Measurements from ENCODE around the gene TTLL12. TPM values are rescaled to one million over a fixed set of nuclear protein-coding genes. Genes with fewer than 3 reads are reported as not detected.

TTLL12 gene
- polyA plus RNA-seq, 4 donors = 19.7 to 60.6 (median 27.8) TPM

GRCh38 chr22:43211941-43212433, 25.1 kb upstream of the TTLL12 start:
- DNase-seq = no peak
- Histone ChIP-seq H3K27me3 (ENCODE audit: control insufficient read depth in 3 of 3, insufficient read depth in 3 of 3, low read length in 3 of 3) (no peaks in the 10 kb centered on the region), H3K4me1 (ENCODE audit: control insufficient read depth in 3 of 3, insufficient read depth in 2 of 3, low read depth in 1 of 3, low read length in 2 of 3) (no peaks in the 10 kb centered on the region), H3K4me3 (ENCODE audit: low read depth in 1 of 3, low read length in 3 of 3) (no peak overlapping the region), H3K9me3 (ENCODE audit: control insufficient read depth in 2 of 2, insufficient read depth in 1 of 2, low read depth in 1 of 2, low read length in 1 of 2) (no peaks in the 10 kb centered on the region), H3K36me3 (ENCODE audit: control insufficient read depth in 3 of 3, insufficient read depth in 2 of 3, low read depth in 1 of 3, low read length in 3 of 3) (no peaks in the 10 kb centered on the region), H3K27ac (ENCODE audit: low read depth in 1 of 3, low read length in 2 of 3) (no peak overlapping the region)
- WGBS, 3 donors = 57 to 86% (median 70%) methylated on average over 12 to 13 of the region's 13 CpGs
- no peak for FAIRE-seq

GRCh38 chr22:43210631-43211515, 23.9 kb upstream of the TTLL12 start:
- Histone ChIP-seq H3K9me3 (ENCODE audit: control insufficient read depth in 2 of 2, insufficient read depth in 1 of 2, low read depth in 1 of 2, low read length in 1 of 2) (no peaks in the 10 kb centered on the region), H3K27ac (ENCODE audit: low read depth in 1 of 3, low read length in 2 of 3) (no peak overlapping the region), H3K36me3 (ENCODE audit: control insufficient read depth in 3 of 3, insufficient read depth in 2 of 3, low read depth in 1 of 3, low read length in 3 of 3) (no peaks in the 10 kb centered on the region), H3K27me3 (ENCODE audit: control insufficient read depth in 3 of 3, insufficient read depth in 3 of 3, low read length in 3 of 3) (no peaks in the 10 kb centered on the region), H3K4me1 (ENCODE audit: control insufficient read depth in 3 of 3, insufficient read depth in 2 of 3, low read depth in 1 of 3, low read length in 2 of 3) (no peaks in the 10 kb centered on the region), H3K4me3 (ENCODE audit: low read depth in 1 of 3, low read length in 3 of 3) (no peak overlapping the region)
- FAIRE-seq (no peak), DNase-seq (no peak)
- WGBS, 3 donors = 78 to 88% (median 84%) methylated on average over 32 to 34 of the region's 34 CpGs

GRCh38 chr22:43209971-43210370, 23.0 kb upstream of the TTLL12 start:
- FAIRE-seq = no peak

GRCh38 chr22:43209523-43209890, 22.6 kb upstream of the TTLL12 start:
- Histone ChIP-seq H3K36me3 (ENCODE audit: control insufficient read depth in 3 of 3, insufficient read depth in 2 of 3, low read depth in 1 of 3, low read length in 3 of 3) (no peaks in the 10 kb centered on the region), H3K27me3 (ENCODE audit: control insufficient read depth in 3 of 3, insufficient read depth in 3 of 3, low read length in 3 of 3) (no peaks in the 10 kb centered on the region), H3K9me3 (ENCODE audit: control insufficient read depth in 2 of 2, insufficient read depth in 1 of 2, low read depth in 1 of 2, low read length in 1 of 2) (no peaks in the 10 kb centered on the region), H3K4me1 (ENCODE audit: control insufficient read depth in 3 of 3, insufficient read depth in 2 of 3, low read depth in 1 of 3, low read length in 2 of 3) (no peaks in the 10 kb centered on the region), H3K4me3 (ENCODE audit: low read depth in 1 of 3, low read length in 3 of 3) (no peak overlapping the region), H3K27ac (ENCODE audit: low read depth in 1 of 3, low read length in 2 of 3) (no peak overlapping the region)
- WGBS, 3 donors = 79 to 90% (median 84%) methylated on average over 13 to 15 of the region's 15 CpGs
- DNase-seq (no peak), FAIRE-seq (no peak)

More at GRCh38 chr22:43209971-43210370, 23.0 kb upstream of the TTLL12 start:
- H3K9me3 ChIP-seq (ENCODE audit: control insufficient read depth in 2 of 2, insufficient read depth in 1 of 2, low read depth in 1 of 2, low read length in 1 of 2) = no peaks in the 10 kb centered on the region
- no peaks in the 10 kb centered on the region for H3K4me1 ChIP-seq (ENCODE audit: control insufficient read depth in 3 of 3, insufficient read depth in 2 of 3, low read depth in 1 of 3, low read length in 2 of 3)
- no peaks in the 10 kb centered on the region for H3K27me3 ChIP-seq (ENCODE audit: control insufficient read depth in 3 of 3, insufficient read depth in 3 of 3, low read length in 3 of 3)
- H3K27ac ChIP-seq (ENCODE audit: low read depth in 1 of 3, low read length in 2 of 3) = no peak overlapping the region
- 85 to 90% (median 90%) methylated on average over 22 of the region's 22 CpGs for WGBS, 3 donors
- no peak overlapping the region for H3K4me3 ChIP-seq (ENCODE audit: low read depth in 1 of 3, low read length in 3 of 3)
- no peak for DNase-seq
- no peaks in the 10 kb centered on the region for H3K36me3 ChIP-seq (ENCODE audit: control insufficient read depth in 3 of 3, insufficient read depth in 2 of 3, low read depth in 1 of 3, low read length in 3 of 3)

GRCh38 chr22:43208703-43209522, 22.0 kb upstream of the TTLL12 start:
- H3K4me1 ChIP-seq (ENCODE audit: control insufficient read depth in 3 of 3, insufficient read depth in 2 of 3, low read depth in 1 of 3, low read length in 2 of 3) = no peaks in the 10 kb centered on the region
- DNase-seq (no peak), FAIRE-seq (no peak)
- no peaks in the 10 kb centered on the region for H3K9me3 ChIP-seq (ENCODE audit: control insufficient read depth in 2 of 2, insufficient read depth in 1 of 2, low read depth in 1 of 2, low read length in 1 of 2)
- H3K36me3 ChIP-seq (ENCODE audit: control insufficient read depth in 3 of 3, insufficient read depth in 2 of 3, low read depth in 1 of 3, low read length in 3 of 3) = no peaks in the 10 kb centered on the region
- no peak overlapping the region for H3K4me3 ChIP-seq (ENCODE audit: low read depth in 1 of 3, low read length in 3 of 3)
- 81 to 84% (median 83%) methylated on average over 24 to 26 of the region's 26 CpGs for WGBS, 3 donors
- H3K27me3 ChIP-seq (ENCODE audit: control insufficient read depth in 3 of 3, insufficient read depth in 3 of 3, low read length in 3 of 3) = no peaks in the 10 kb centered on the region
- H3K27ac ChIP-seq (ENCODE audit: low read depth in 1 of 3, low read length in 2 of 3) = no peak overlapping the region

- Histone ChIP-seq H3K27me3 (ENCODE audit: control insufficient read depth in 3 of 3, insufficient read depth in 3 of 3, low read length in 3 of 3) (no peaks in the 10 kb centered on the region), H3K4me1 (ENCODE audit: control insufficient read depth in 3 of 3, insufficient read depth in 2 of 3, low read depth in 1 of 3, low read length in 2 of 3) (no peaks in the 10 kb centered on the region), H3K9me3 (ENCODE audit: control insufficient read depth in 2 of 2, insufficient read depth in 1 of 2, low read depth in 1 of 2, low read length in 1 of 2) (no peaks in the 10 kb centered on the region), H3K4me3 (ENCODE audit: low read depth in 1 of 3, low read length in 3 of 3) (no peak overlapping the region), H3K27ac (ENCODE audit: low read depth in 1 of 3, low read length in 2 of 3) (no peak overlapping the region), H3K36me3 (ENCODE audit: control insufficient read depth in 3 of 3, insufficient read depth in 2 of 3, low read depth in 1 of 3, low read length in 3 of 3) (no peaks in the 10 kb centered on the region)
- no peak for DNase-seq
- 63 to 84% (median 71%) methylated on average over 26 of the region's 26 CpGs for WGBS, 3 donors
- FAIRE-seq = no peak
Observed at GRCh38 chr22:43207849-43208702, 21.1 kb upstream of the TTLL12 start.

GRCh38 chr22:43207386-43207785, 20.5 kb upstream of the TTLL12 start:
- no peak for DNase-seq
- Histone ChIP-seq H3K36me3 (ENCODE audit: control insufficient read depth in 3 of 3, insufficient read depth in 2 of 3, low read depth in 1 of 3, low read length in 3 of 3) (no peaks in the 10 kb centered on the region), H3K27ac (ENCODE audit: low read depth in 1 of 3, low read length in 2 of 3) (no peak overlapping the region), H3K27me3 (ENCODE audit: control insufficient read depth in 3 of 3, insufficient read depth in 3 of 3, low read length in 3 of 3) (no peaks in the 10 kb centered on the region), H3K9me3 (ENCODE audit: control insufficient read depth in 2 of 2, insufficient read depth in 1 of 2, low read depth in 1 of 2, low read length in 1 of 2) (no peaks in the 10 kb centered on the region), H3K4me3 (ENCODE audit: low read depth in 1 of 3, low read length in 3 of 3) (no peak overlapping the region), H3K4me1 (ENCODE audit: control insufficient read depth in 3 of 3, insufficient read depth in 2 of 3, low read depth in 1 of 3, low read length in 2 of 3) (no peaks in the 10 kb centered on the region)
- no peak for FAIRE-seq
- WGBS, 3 donors = 82 to 92% (median 86%) methylated on average over 12 to 13 of the region's 13 CpGs

All from small intestine (tissue), 7 donors.